GM12873 (cell line): ENCODE measurements around the gene NARS2.
A peak's percentile ranks its signal among the peaks of the same experiment; 100 is the strongest.

ENCODE experiments used
- TF ChIP-seq, protein P1 (sequence below): IDR thresholded peaks from 2 replicates; pipeline ENCODE4 v1.5.1; 2012; ENCODE audit warnings: low read depth, mild to moderate bottlenecking, moderate library complexity, low read length, control low read depth; ENCODE audit not compliant: insufficient read depth; ENCODE audit errors: missing control alignments

Gene NARS2

DNA sequence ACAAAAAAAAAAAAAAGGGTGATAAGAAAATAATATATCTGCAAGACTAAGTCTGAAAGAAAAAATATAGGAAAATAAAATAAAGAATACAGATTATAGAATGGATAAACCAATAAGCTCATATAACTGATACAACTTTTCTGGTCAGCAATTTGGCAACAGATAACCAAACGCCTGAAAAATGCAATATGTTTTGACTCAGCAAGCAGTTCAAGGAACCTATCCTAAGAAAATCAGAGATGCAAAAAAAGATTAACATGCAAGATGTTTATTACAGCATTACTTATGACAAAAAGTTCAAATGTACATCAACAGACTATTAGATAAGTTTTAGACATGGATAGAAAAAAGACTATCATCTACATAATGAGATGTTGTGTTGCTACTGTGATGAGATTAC is 129.9 kb downstream of the NARS2 start:
- TF ChIP-seq, protein P1, sequence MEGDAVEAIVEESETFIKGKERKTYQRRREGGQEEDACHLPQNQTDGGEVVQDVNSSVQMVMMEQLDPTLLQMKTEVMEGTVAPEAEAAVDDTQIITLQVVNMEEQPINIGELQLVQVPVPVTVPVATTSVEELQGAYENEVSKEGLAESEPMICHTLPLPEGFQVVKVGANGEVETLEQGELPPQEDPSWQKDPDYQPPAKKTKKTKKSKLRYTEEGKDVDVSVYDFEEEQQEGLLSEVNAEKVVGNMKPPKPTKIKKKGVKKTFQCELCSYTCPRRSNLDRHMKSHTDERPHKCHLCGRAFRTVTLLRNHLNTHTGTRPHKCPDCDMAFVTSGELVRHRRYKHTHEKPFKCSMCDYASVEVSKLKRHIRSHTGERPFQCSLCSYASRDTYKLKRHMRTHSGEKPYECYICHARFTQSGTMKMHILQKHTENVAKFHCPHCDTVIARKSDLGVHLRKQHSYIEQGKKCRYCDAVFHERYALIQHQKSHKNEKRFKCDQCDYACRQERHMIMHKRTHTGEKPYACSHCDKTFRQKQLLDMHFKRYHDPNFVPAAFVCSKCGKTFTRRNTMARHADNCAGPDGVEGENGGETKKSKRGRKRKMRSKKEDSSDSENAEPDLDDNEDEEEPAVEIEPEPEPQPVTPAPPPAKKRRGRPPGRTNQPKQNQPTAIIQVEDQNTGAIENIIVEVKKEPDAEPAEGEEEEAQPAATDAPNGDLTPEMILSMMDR = no peak

DNA sequence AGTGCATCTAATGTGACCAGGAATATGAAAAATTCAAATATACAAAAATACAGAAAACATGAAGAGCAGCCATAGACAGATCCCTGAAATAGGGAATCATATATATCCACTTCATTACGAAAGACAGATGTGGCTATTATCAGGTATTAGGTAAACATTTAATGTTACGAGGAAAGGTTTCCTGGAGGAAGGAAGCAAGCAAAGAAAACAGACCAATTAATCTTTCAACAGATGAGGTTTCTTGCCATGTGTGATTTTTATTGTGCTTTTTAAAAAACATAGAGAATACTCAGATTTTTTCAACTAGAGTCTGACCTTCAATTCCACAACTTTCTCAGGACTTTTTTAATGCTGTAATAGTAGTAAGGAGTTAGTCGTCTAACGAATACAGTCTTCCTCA is 132.7 kb downstream of the NARS2 start:
- TF ChIP-seq, protein P1 = no peak

DNA sequence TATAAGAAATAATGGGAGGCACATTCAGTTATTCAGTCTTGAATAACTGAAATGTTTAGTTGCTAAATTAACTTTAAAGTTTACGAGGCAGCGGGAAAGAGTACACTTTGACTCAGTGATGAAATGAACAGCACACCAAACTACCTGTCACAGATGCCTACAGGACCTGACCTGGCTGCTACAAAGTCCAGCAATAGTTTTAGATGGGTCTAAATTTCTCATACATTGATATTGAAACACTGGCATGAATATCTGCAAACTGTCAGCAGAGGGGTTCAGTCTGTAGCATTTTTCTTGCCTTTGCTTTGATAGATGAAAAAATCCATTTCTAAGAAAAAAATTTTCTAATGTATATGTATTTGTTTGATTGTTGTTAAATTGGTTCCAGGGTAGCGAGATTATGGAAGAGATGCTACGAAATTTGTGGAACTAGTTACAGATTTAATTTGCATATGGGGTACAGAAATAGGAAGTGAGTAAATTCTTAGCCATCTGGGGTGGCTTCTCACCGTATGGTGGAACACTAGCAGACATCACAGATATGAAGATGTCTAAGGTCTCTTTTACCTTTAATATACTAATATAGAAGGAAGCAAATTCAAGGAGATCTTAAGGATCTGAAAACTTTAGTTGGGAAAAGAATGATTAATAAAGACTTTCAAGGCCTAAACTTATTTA is 136.2 kb downstream of the NARS2 start:
- TF ChIP-seq, protein P1 = no peak

DNA sequence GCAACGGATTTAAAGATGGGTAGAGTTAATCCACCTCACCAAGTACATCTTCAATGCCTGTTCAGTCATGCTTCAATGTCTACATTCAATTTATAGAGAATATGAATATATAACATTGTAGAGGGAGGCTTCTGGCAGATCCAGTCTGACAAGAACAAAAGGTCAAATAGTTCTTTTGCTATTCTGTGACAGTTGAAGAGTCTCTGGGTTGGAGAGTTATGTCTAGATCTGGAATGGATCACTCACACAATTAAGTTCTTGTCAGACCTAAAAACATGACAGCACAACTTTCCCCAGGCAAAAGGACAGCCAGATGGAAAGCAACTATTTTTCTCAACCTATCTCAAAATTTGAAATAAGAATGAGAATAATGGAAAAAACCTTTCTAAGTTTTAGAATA is 141.7 kb downstream of the NARS2 start:
- TF ChIP-seq, protein P1 = no peak

DNA sequence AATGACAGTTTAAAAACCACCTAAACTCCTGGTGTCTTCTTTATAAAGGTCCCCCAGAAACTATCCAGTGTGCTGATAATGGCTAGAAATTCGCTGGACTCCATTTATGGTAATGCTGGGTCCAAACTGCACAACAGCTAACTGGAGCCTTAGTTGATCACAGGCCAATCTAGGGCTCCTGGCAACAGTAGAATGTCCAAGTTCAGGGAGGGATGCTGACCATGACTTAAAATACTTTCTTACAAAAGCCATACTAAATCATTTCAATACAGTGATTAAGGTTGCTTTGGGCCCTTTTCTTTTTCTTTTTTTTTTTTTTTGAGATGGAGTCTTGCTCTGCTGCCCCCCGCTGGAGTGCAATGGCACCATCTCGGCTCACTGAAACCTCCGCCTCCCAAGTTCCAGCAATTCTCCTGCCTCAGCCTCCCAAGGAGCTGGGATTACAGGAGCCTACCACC is 142.6 kb downstream of the NARS2 start:
- TF ChIP-seq, protein P1 = peak; percentile 52

DNA sequence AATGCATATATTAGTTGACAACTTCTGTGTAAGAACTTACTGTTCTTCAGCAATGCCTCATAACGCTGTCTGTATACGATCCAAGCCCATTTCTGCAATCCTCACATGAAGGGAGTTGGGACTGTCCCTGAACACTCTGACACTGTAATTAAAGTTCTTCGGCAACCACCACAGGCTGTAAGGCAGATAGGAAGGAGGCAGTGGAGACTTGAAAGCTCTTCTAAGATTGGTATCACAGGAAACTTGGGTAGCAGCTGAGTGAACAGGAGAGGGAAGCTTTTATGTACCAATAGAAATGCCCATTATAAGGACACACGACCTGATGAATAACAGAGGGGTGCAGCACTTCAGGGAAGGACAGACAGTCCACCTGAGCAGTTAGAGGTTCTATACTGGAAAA is 145.0 kb downstream of the NARS2 start:
- TF ChIP-seq, protein P1 = no peak

DNA sequence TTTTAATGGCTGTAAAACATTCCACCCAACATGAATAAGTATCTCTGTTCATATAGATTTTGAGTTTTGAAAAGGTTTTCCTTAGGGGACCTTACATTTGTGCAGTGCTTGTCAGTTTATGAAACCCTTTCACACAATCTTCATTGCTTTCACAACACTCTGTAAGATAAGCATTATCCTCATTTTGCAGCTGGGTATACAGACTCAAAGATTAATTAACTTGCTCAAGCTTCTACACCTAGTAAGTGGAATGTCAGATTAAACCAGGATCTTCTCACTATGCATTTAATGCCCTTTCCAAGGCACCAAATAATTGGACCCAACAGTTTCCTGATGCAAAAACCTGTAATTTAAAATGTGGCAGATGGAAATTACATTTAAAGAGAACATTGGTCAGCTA is 145.5 kb downstream of the NARS2 start:
- TF ChIP-seq, protein P1 = no peak
